ENCODE data around the gene SLC12A5. TPM values are rescaled to one million over a fixed set of nuclear protein-coding genes. Genes with fewer than 3 reads are reported as not detected.

SLC12A5 gene
- polyA plus RNA-seq, 6 donors from 2014 or later, result not detected

GRCh38 chr20:46054606-46055005 lies 25.6 kb downstream of the SLC12A5 start:
- H3K27me3 Mint-ChIP-seq, result peaks cover 25 to 66% (median 47%) of the 10 kb centered on the region in 3 donors
- peaks cover 0 to 3% of the 10 kb centered on the region in 2 donors for H3K36me3 Mint-ChIP-seq
- no peak for DNase-seq
- H3K9me3 Mint-ChIP-seq, result peaks cover 0 to 2% (median 0%) of the 10 kb centered on the region in 7 donors
- ATAC-seq (ENCODE audit: low read depth in 2 of 2), result no peak
- peaks cover 19 to 20% (median 20%) of the 10 kb centered on the region in 3 donors for H3K4me1 Mint-ChIP-seq
- H3K27ac Mint-ChIP-seq, result no peak overlapping the region
- H3K4me3 Mint-ChIP-seq, result no peak overlapping the region

- Mint-ChIP-seq H3K27ac (no peak overlapping the region), H3K4me3 (peak overlapping the region in 1 of 8 donors; percentile 49), H3K27me3 (peaks cover 25 to 62% (median 42%) of the 10 kb centered on the region in 3 donors), H3K36me3 (peaks cover 3 to 10% of the 10 kb centered on the region in 2 donors), H3K4me1 (peaks cover 24 to 26% (median 25%) of the 10 kb centered on the region in 3 donors), H3K9me3 (peaks cover 0 to 2% (median 0%) of the 10 kb centered on the region in 7 donors)
- ATAC-seq (ENCODE audit: low read depth in 2 of 2), result no peak
- DNase-seq, result no peak
Measured at GRCh38 chr20:46055269-46055668, 26.3 kb downstream of the SLC12A5 start.

- H3K4me3 Mint-ChIP-seq, result peak overlapping the region in 2 of 8 donors; percentile 12 to 45
- H3K4me1 Mint-ChIP-seq, result peaks cover 32 to 36% (median 34%) of the 10 kb centered on the region in 3 donors
- H3K9me3 Mint-ChIP-seq, result peaks cover 0 to 2% (median 0%) of the 10 kb centered on the region in 7 donors
- peaks cover 13 to 18% of the 10 kb centered on the region in 2 donors for H3K36me3 Mint-ChIP-seq
- no peak overlapping the region for H3K27ac Mint-ChIP-seq
- DNase-seq (no peak), ATAC-seq (ENCODE audit: low read depth in 2 of 2) (no peak)
- H3K27me3 Mint-ChIP-seq, result peaks cover 24 to 54% (median 34%) of the 10 kb centered on the region in 3 donors
Measured at GRCh38 chr20:46056027-46056833, 27.2 kb downstream of the SLC12A5 start.

GRCh38 chr20:46056970-46057855 lies 28.2 kb downstream of the SLC12A5 start:
- H3K4me1 Mint-ChIP-seq, result peaks cover 34 to 45% (median 43%) of the 10 kb centered on the region in 3 donors

GRCh38 chr20:46057856-46058598 lies 29.0 kb downstream of the SLC12A5 start:
- peak; percentile 72 to 74 for ATAC-seq (ENCODE audit: low read depth in 2 of 2)
- peak overlapping the region in 2 of 6 donors; percentile 26 to 68 for H3K27ac Mint-ChIP-seq
- H3K36me3 Mint-ChIP-seq, result peaks cover 31 to 35% of the 10 kb centered on the region in 2 donors
- DNase-seq, result peak; percentile 36
- H3K4me3 Mint-ChIP-seq, result peak overlapping the region in 7 of 8 donors; percentile 71 to 85 (median 84)
- H3K27me3 Mint-ChIP-seq, result peaks cover 27 to 50% (median 29%) of the 10 kb centered on the region in 3 donors
- peaks cover 0 to 2% (median 0%) of the 10 kb centered on the region in 7 donors for H3K9me3 Mint-ChIP-seq
- H3K4me1 Mint-ChIP-seq, result peaks cover 38 to 51% (median 43%) of the 10 kb centered on the region in 3 donors

More at GRCh38 chr20:46056970-46057855, 28.2 kb downstream of the SLC12A5 start:
- Mint-ChIP-seq H3K27me3 (peaks cover 24 to 50% (median 29%) of the 10 kb centered on the region in 3 donors), H3K4me3 (peak overlapping the region in 3 of 8 donors; percentile 12 to 61 (median 32)), H3K36me3 (peaks cover 23 to 28% of the 10 kb centered on the region in 2 donors), H3K9me3 (peaks cover 0 to 2% (median 0%) of the 10 kb centered on the region in 7 donors), H3K27ac (no peak overlapping the region)
- ATAC-seq (ENCODE audit: low read depth in 2 of 2) (no peak), DNase-seq (no peak)

GRCh38 chr20:46058599-46059281 lies 29.7 kb downstream of the SLC12A5 start:
- peak overlapping the region in 7 of 8 donors; percentile 71 to 85 (median 84) for H3K4me3 Mint-ChIP-seq
- H3K27ac Mint-ChIP-seq, result peak overlapping the region in 1 of 6 donors; percentile 30
- peaks cover 0 to 2% (median 0%) of the 10 kb centered on the region in 7 donors for H3K9me3 Mint-ChIP-seq
- H3K36me3 Mint-ChIP-seq, result peaks cover 38 to 42% of the 10 kb centered on the region in 2 donors
- ATAC-seq (ENCODE audit: low read depth in 2 of 2) (peak; percentile 34 to 46), DNase-seq (no peak)
- H3K27me3 Mint-ChIP-seq, result peaks cover 26 to 50% (median 29%) of the 10 kb centered on the region in 3 donors
- H3K4me1 Mint-ChIP-seq, result peaks cover 42 to 56% (median 49%) of the 10 kb centered on the region in 3 donors

- Mint-ChIP-seq H3K27me3 (peaks cover 17 to 39% (median 18%) of the 10 kb centered on the region in 3 donors), H3K4me1 (peaks cover 41 to 57% (median 49%) of the 10 kb centered on the region in 3 donors), H3K36me3 (peaks cover 54 to 58% of the 10 kb centered on the region in 2 donors), H3K4me3 (peak overlapping the region in 7 of 8 donors; percentile 29 to 81 (median 59)), H3K27ac (peak overlapping the region in 3 of 6 donors; percentile 30 to 81 (median 68)), H3K9me3 (peaks cover 0 to 2% (median 0%) of the 10 kb centered on the region in 7 donors)
- DNase-seq, result peak; percentile 24
- peak; percentile 32 to 34 for ATAC-seq (ENCODE audit: low read depth in 2 of 2)
Measured at GRCh38 chr20:46060301-46060881, 31.4 kb downstream of the SLC12A5 start.

GRCh38 chr20:46060975-46061374 lies 32.0 kb downstream of the SLC12A5 start:
- Mint-ChIP-seq H3K9me3 (peaks cover 0 to 2% (median 0%) of the 10 kb centered on the region in 7 donors), H3K4me3 (peak overlapping the region in 5 of 8 donors; percentile 40 to 81 (median 71)), H3K27me3 (peaks cover 11 to 33% (median 13%) of the 10 kb centered on the region in 3 donors), H3K36me3 (peaks cover 60 to 64% of the 10 kb centered on the region in 2 donors), H3K4me1 (peaks cover 40 to 57% (median 49%) of the 10 kb centered on the region in 3 donors), H3K27ac (peak overlapping the region in 2 of 6 donors; percentile 30 to 39)
- no peak for DNase-seq
- no peak for ATAC-seq (ENCODE audit: low read depth in 2 of 2)

GRCh38 chr20:46062151-46062550 lies 33.1 kb downstream of the SLC12A5 start:
- Mint-ChIP-seq H3K27ac (no peak overlapping the region), H3K4me3 (peak overlapping the region in 1 of 8 donors; percentile 35), H3K9me3 (peaks cover 0 to 2% (median 0%) of the 10 kb centered on the region in 7 donors), H3K4me1 (peaks cover 40 to 52% (median 49%) of the 10 kb centered on the region in 3 donors), H3K36me3 (peaks cover 66 to 69% of the 10 kb centered on the region in 2 donors), H3K27me3 (peaks cover 0 to 21% (median 13%) of the 10 kb centered on the region in 3 donors)
- DNase-seq (no peak), ATAC-seq (ENCODE audit: low read depth in 2 of 2) (no peak)

- H3K4me3 Mint-ChIP-seq, result peak overlapping the region in 1 of 8 donors; percentile 51
- no peak for ATAC-seq (ENCODE audit: low read depth in 2 of 2)
- DNase-seq, result no peak
- H3K27me3 Mint-ChIP-seq, result peaks cover 0 to 17% (median 13%) of the 10 kb centered on the region in 3 donors
- peak overlapping the region in 2 of 6 donors; percentile 44 to 53 for H3K27ac Mint-ChIP-seq
- H3K9me3 Mint-ChIP-seq, result peaks cover 0 to 2% (median 0%) of the 10 kb centered on the region in 7 donors
- H3K36me3 Mint-ChIP-seq, result peaks cover 67 to 69% of the 10 kb centered on the region in 2 donors
- H3K4me1 Mint-ChIP-seq, result peaks cover 40 to 52% (median 47%) of the 10 kb centered on the region in 3 donors
Measured at GRCh38 chr20:46062621-46063020, 33.6 kb downstream of the SLC12A5 start.

GRCh38 chr20:46063151-46063550 lies 34.1 kb downstream of the SLC12A5 start:
- ATAC-seq (ENCODE audit: low read depth in 2 of 2) (no peak), DNase-seq (no peak)
- H3K36me3 Mint-ChIP-seq, result peaks cover 67 to 69% of the 10 kb centered on the region in 2 donors
- H3K4me3 Mint-ChIP-seq, result no peak overlapping the region
- peaks cover 0 to 13% (median 11%) of the 10 kb centered on the region in 3 donors for H3K27me3 Mint-ChIP-seq
- H3K4me1 Mint-ChIP-seq, result peaks cover 38 to 50% (median 42%) of the 10 kb centered on the region in 3 donors
- H3K9me3 Mint-ChIP-seq, result peaks cover 0 to 2% (median 0%) of the 10 kb centered on the region in 7 donors
- peak overlapping the region in 3 of 6 donors; percentile 9 to 80 (median 17) for H3K27ac Mint-ChIP-seq

All from naive B cell (primary cell).